HepG2 (cell line): Measurements from ENCODE around the gene KLF3. TPM values are rescaled to one million over a fixed set of nuclear protein-coding genes. Genes with fewer than 3 reads are reported as not detected.

Experiments
- ARID2 ChIP-seq: sonication (generic); formaldehyde crosslinking; IDR thresholded peaks from 2 replicates; pipeline ENCODE4 v1.8.1; 2022; ENCODE audit warnings: mild to moderate bottlenecking, missing genetic modification reagents, borderline replicate concordance
- ESRRA ChIP-seq: sonication (generic); formaldehyde crosslinking; IDR thresholded peaks from 2 replicates; pipeline ENCODE4 v1.5.1; 2020; ENCODE audit warnings: mild to moderate bottlenecking, low read depth, missing genetic modification reagents
- GTF2F1 ChIP-seq: fragments of 150-350 bp; IDR thresholded peaks from 2 replicates; pipeline ENCODE4 v1.6.1; 2014; ENCODE audit warnings: low read length
- MAFG ChIP-seq: sonication (generic); formaldehyde crosslinking; IDR thresholded peaks from 2 replicates; pipeline ENCODE4 v1.5.1; 2020; ENCODE audit warnings: mild to moderate bottlenecking, missing genetic modification reagents
- NCOA2 ChIP-seq: sonication (generic); formaldehyde crosslinking; IDR thresholded peaks from 2 replicates; pipeline ENCODE4 v1.8.0; 2022; ENCODE audit warnings: inconsistent platforms
- NFIC ChIP-seq: IDR thresholded peaks from 2 replicates; pipeline ENCODE4 v1.6.1; 2012; ENCODE audit warnings: mild to moderate bottlenecking, low read length, inconsistent platforms
- ONECUT2 ChIP-seq: sonication (generic); formaldehyde crosslinking; IDR thresholded peaks from 2 replicates; pipeline ENCODE4 v1.4.0; 2020; ENCODE audit warnings: missing genetic modification reagents
- PAF1 ChIP-seq: IDR thresholded peaks from 2 replicates; pipeline ENCODE4 v1.6.1; 2016; ENCODE audit warnings: missing genetic modification reagents, missing compliant biosample characterization
- POLR2AphosphoS2 ChIP-seq: IDR thresholded peaks from 2 replicates; pipeline ENCODE4 v1.6.1; 2011; ENCODE audit warnings: low read depth, low read length, improper control_type of control experiment
- PPARG ChIP-seq: conservative IDR thresholded peaks from 2 replicates; pipeline ENCODE4 v1.6.1; 2016; ENCODE audit warnings: missing biosample characterization, missing genetic modification reagents
- RFXANK ChIP-seq: IDR thresholded peaks from 2 replicates; pipeline ENCODE4 v1.6.1; 2016
- SNRNP70 ChIP-seq: fragments of 200-400 bp; formaldehyde crosslinking; IDR thresholded peaks from 2 replicates; pipeline ENCODE4 v1.6.1; 2017; ENCODE audit warnings: mild to moderate bottlenecking, low read depth, low read length, moderate library complexity
- SOX13 ChIP-seq, 3 experiments: fragments of 450-650 bp in 1 of 3; sonication (generic) in 1 of 3; formaldehyde crosslinking in 1 of 3; IDR thresholded peaks in 2 of 3; conservative IDR thresholded peaks in 1 of 3; 2 replicates each; pipeline versions ENCODE4 v1.5.0 to v1.6.1; 2016 to 2020; ENCODE audit warnings: antibody characterized with exemption in 1 of 3, mild to moderate bottlenecking in 1 of 3, missing compliant biosample characterization in 1 of 3, missing genetic modification reagents in 1 of 3, moderate library complexity in 1 of 3
- THAP8 ChIP-seq: sonication (generic); formaldehyde crosslinking; IDR thresholded peaks from 2 replicates; pipeline ENCODE4 v1.5.1; 2020; ENCODE audit warnings: missing genetic modification reagents, mild to moderate bottlenecking, borderline replicate concordance
- ZNF18 ChIP-seq: sonication (generic); formaldehyde crosslinking; IDR thresholded peaks from 2 replicates; pipeline ENCODE4 v1.8.0; 2022; ENCODE audit warnings: mild to moderate bottlenecking, missing genetic modification reagents; ENCODE audit not compliant: insufficient replicate concordance
- ZNF292 ChIP-seq: sonication (generic); formaldehyde crosslinking; IDR thresholded peaks from 2 replicates; pipeline ENCODE4 v1.8.1; 2022; ENCODE audit warnings: mild to moderate bottlenecking, low read depth, missing genetic modification reagents, borderline replicate concordance
- ZNF362 ChIP-seq: sonication (generic); formaldehyde crosslinking; IDR thresholded peaks from 2 replicates; pipeline ENCODE4 v1.4.0; 2020; ENCODE audit warnings: missing genetic modification reagents, mild to moderate bottlenecking, borderline replicate concordance
- ZNF678 ChIP-seq: sonication (generic); formaldehyde crosslinking; IDR thresholded peaks from 2 replicates; pipeline ENCODE4 v1.4.0; 2020; ENCODE audit warnings: mild to moderate bottlenecking, missing genetic modification reagents
- ZNF816 ChIP-seq: sonication (generic); formaldehyde crosslinking; IDR thresholded peaks from 2 replicates; pipeline ENCODE4 v1.8.0; 2022; ENCODE audit warnings: missing genetic modification reagents, mild to moderate bottlenecking, borderline replicate concordance
- ZNF878 ChIP-seq: sonication (generic); formaldehyde crosslinking; IDR thresholded peaks from 2 replicates; pipeline ENCODE4 v1.8.1; 2023; ENCODE audit warnings: mild to moderate bottlenecking, missing genetic modification reagents, moderate library complexity
- ZSCAN30 ChIP-seq: sonication (generic); formaldehyde crosslinking; IDR thresholded peaks from 2 replicates; pipeline ENCODE4 v1.5.0; 2020; ENCODE audit warnings: mild to moderate bottlenecking, missing genetic modification reagents
- polyA plus RNA-seq, 8 experiments: library from polyadenylated mRNA; depleted of rRNA in 3 of 8; stranded (reverse) in 7 of 8; unstranded in 1 of 8; fragments of >200 nt; fragmentation: Illumina TruSeq in 4 of 8; extraction: Trizol in 4 of 8; gene quantifications; 2 replicates each; pipeline versions ENCODE4 v1.2.1 to v1.2.3, GENCODE V29; 2011 to 2016; ENCODE audit warnings: low read depth in 4 of 8, missing spikeins in 1 of 8, mixed read lengths in 1 of 8; ENCODE audit not compliant: insufficient read depth in 1 of 8
- total RNA-seq, 5 experiments: library from RNA; depleted of rRNA; stranded (reverse); fragments of >200 nt; fragmentation: Illumina TruSeq; extraction: Trizol; gene quantifications; 2 replicates each; pipeline ENCODE4 v1.2.3, GENCODE V29; 2016; ENCODE audit warnings: low read depth in 1 of 5
- TF ChIP-seq, protein P1 (sequence below): IDR thresholded peaks from 2 replicates; pipeline ENCODE4 v1.6.1; 2016; ENCODE audit warnings: mild to moderate bottlenecking
- TF ChIP-seq, protein P2 (sequence below): sonication (generic); formaldehyde crosslinking; IDR thresholded peaks from 2 replicates; pipeline ENCODE4 v1.4.0; 2020; ENCODE audit warnings: missing genetic modification reagents

The KLF3 gene
- total and polyA plus RNA-seq, 2 of the 13 experiments (the other 11 are each of a cell fraction or from before 2014, with no cell fraction given): 29.1 to 37.8 TPM

DNA sequence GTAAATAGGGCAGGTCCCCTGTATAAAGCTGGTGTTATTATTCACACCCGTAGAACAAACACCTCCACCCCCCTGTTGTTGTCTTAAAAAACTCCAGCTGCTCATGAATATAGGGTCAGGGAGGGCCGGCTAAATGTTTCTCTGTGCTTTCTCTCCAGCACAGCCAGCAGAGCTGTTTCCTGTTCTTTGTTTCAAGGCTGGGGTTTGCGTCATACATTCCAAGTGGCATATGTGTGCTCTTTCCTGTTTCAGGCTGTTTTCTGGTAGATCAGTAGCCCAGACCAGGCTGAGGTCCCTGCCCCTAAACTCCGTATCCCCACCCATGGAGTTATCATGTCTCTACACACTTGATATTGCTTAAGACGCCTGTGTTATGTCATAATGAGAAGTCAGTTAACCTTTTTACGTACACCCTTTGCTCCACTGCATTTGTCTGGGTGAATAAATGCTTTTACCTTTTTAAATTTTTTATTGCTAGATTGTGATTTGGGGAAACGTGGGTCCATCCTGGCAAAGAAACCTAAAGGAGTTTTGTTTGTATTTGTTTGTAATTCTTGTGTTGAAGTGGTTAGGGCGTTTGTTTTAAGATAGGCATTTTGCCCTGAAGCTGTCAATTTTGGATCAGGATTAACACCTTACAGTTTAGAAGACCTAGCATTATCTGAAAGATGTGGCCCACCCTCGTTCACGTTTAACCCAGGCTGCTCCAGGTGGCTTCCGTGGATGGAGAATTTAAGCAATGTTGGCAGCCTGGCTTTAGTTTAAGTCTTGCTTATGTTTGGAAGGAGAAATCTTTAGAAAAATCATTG lies 3.3 kb downstream of the KLF3 start (continued):
- TF ChIP-seq, protein P1, sequence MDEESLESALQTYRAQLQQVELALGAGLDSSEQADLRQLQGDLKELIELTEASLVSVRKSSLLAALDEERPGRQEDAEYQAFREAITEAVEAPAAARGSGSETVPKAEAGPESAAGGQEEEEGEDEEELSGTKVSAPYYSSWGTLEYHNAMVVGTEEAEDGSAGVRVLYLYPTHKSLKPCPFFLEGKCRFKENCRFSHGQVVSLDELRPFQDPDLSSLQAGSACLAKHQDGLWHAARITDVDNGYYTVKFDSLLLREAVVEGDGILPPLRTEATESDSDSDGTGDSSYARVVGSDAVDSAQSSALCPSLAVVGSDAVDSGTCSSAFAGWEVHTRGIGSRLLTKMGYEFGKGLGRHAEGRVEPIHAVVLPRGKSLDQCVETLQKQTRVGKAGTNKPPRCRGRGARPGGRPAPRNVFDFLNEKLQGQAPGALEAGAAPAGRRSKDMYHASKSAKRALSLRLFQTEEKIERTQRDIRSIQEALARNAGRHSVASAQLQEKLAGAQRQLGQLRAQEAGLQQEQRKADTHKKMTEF (CRISPR knock-in tag): peak; percentile 82
- no peak for TF ChIP-seq SNRNP70
- peak; percentile 95 for TF ChIP-seq ZNF878 (CRISPR knock-in tag)
- TF ChIP-seq ZNF816 (CRISPR knock-in tag): peak; percentile 88; the same call in 1 of the 2 replicates
- TF ChIP-seq ZNF292 (CRISPR knock-in tag): peak; percentile 48; the same call in 1 of the 2 replicates
- no peak for TF ChIP-seq ESRRA (CRISPR knock-in tag)
- peak; percentile 63 for TF ChIP-seq ZNF18 (CRISPR knock-in tag)
- TF ChIP-seq THAP8: no peak
- TF ChIP-seq, protein P2, sequence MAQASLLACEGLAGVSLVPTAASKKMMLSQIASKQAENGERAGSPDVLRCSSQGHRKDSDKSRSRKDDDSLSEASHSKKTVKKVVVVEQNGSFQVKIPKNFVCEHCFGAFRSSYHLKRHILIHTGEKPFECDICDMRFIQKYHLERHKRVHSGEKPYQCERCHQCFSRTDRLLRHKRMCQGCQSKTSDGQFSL: 0 out of 2 replicates have a peak, but pooled peaks have one; percentile 19
- TF ChIP-seq PAF1 (CRISPR knock-in tag): 0 out of 2 replicates have a peak, but pooled peaks have one; percentile 67
- TF ChIP-seq SOX13 (IDR thresholded peaks at IDR 0.05): no peak; the same call in none of the 2 replicates
- peak in 1 of 2 experiments; percentile 87; a peak in 2 of 4 replicates for TF ChIP-seq SOX13 (CRISPR knock-in tag; conservative IDR thresholded peaks at IDR 0.05 in 1 of 2, IDR thresholded peaks at IDR 0.05 in 1 of 2)
- 0 out of 2 replicates have a peak, but pooled peaks have one; percentile 17 for TF ChIP-seq ONECUT2 (CRISPR knock-in tag)
- 0 out of 2 replicates have a peak, but pooled peaks have one; percentile 37 for TF ChIP-seq PPARG (CRISPR knock-in tag)
- TF ChIP-seq ZNF678 (CRISPR knock-in tag): no peak
- TF ChIP-seq ZNF362: peak; percentile 36; the same call in 1 of the 2 replicates
- TF ChIP-seq MAFG: no peak
- peak; percentile 84 for TF ChIP-seq NCOA2 (CRISPR knock-in tag)
- TF ChIP-seq NFIC: peak; percentile 66
- no peak; the same call in 1 of the 2 replicates for TF ChIP-seq POLR2AphosphoS2
- no peak for TF ChIP-seq RFXANK (CRISPR knock-in tag)
- no peak for TF ChIP-seq ZSCAN30
- TF ChIP-seq GTF2F1: no peak
- peak; percentile 40; the same call in 1 of the 2 replicates for TF ChIP-seq ARID2
